ENCODE results near the gene PRG2.
"Not testable (repeated sequence)": the region's sequence is repeated elsewhere in the genome, so short reads cannot be mapped to it uniquely, and the experiment has no call there.

Gene PRG2

GRCh38 chr11:57418131-57418530 lies 27.7 kb upstream of the PRG2 start:
- DNase-seq, result no peak

- DNase-seq, result no peak
These were observed 26.6 kb upstream of the PRG2 start for GRCh38 chr11:57417056-57417455.

GRCh38 chr11:57416436-57416835 lies 26.0 kb upstream of the PRG2 start:
- DNase-seq, result no peak

- DNase-seq, result no peak
These were observed 24.3 kb upstream of the PRG2 start for GRCh38 chr11:57414612-57415212.

- DNase-seq, result no peak
These were observed 23.2 kb upstream of the PRG2 start for GRCh38 chr11:57413681-57414080.

GRCh38 chr11:57410287-57410686 lies 19.8 kb upstream of the PRG2 start:
- no peak for DNase-seq

- no peak for DNase-seq
These were observed 19.1 kb upstream of the PRG2 start for GRCh38 chr11:57409321-57410100.

GRCh38 chr11:57408771-57409170 lies 18.3 kb upstream of the PRG2 start:
- DNase-seq, result no peak

- DNase-seq, result no peak
These were observed 17.6 kb upstream of the PRG2 start for GRCh38 chr11:57407941-57408475.

- DNase-seq, result no peak
These were observed 16.8 kb upstream of the PRG2 start for GRCh38 chr11:57407010-57407920.

GRCh38 chr11:57406337-57406904 lies 16.0 kb upstream of the PRG2 start:
- no peak for DNase-seq

- DNase-seq, result no peak
These were observed 14.9 kb upstream of the PRG2 start for GRCh38 chr11:57405271-57405860.

- DNase-seq, result no peak
These were observed 13.3 kb upstream of the PRG2 start for GRCh38 chr11:57403802-57404147.

GRCh38 chr11:57403003-57403801 lies 12.8 kb upstream of the PRG2 start:
- DNase-seq, result not testable (repeated sequence)

GRCh38 chr11:57402188-57403002 lies 11.9 kb upstream of the PRG2 start:
- no peak for DNase-seq

GRCh38 chr11:57399972-57400578 lies 9.6 kb upstream of the PRG2 start:
- no peak for DNase-seq

GRCh38 chr11:57399221-57399620 lies 8.8 kb upstream of the PRG2 start:
- DNase-seq, result no peak

GRCh38 chr11:57397394-57397990 lies 7.0 kb upstream of the PRG2 start:
- DNase-seq, result no peak

- no peak for DNase-seq
These were observed 6.3 kb upstream of the PRG2 start for GRCh38 chr11:57396744-57397143.

All from NCI-H2171 (cell line).